Endodermal cell (in vitro differentiated cells): ENCODE measurements around the gene SEPHS2. TPM values are rescaled to one million over a fixed set of nuclear protein-coding genes. Genes with fewer than 3 reads are reported as not detected.

ENCODE experiments used
- DNase-seq: peaks from one replicate; pipeline ENCODE4 v3.0.0-alpha.2; 2017
- H3K27ac ChIP-seq: 2 replicates; pipeline ENCODE4 v1.5.1; 2013; ENCODE audit warnings: mild to moderate bottlenecking, low read depth, low read length, moderate library complexity
- H3K27me3 ChIP-seq: 2 replicates; pipeline ENCODE4 v1.6.1; 2013; ENCODE audit warnings: mild to moderate bottlenecking, low read length, moderate library complexity; ENCODE audit not compliant: insufficient read depth, control insufficient read depth, poor library complexity, severe bottlenecking
- H3K36me3 ChIP-seq: 2 replicates; pipeline ENCODE4 v1.7.0; 2013; ENCODE audit warnings: mild to moderate bottlenecking, low read length, moderate library complexity; ENCODE audit not compliant: control insufficient read depth, insufficient read depth
- H3K4me1 ChIP-seq: one replicate; pipeline ENCODE4 v1.7.0; 2013; ENCODE audit warnings: low read length; ENCODE audit not compliant: control insufficient read depth, insufficient read depth
- H3K4me3 ChIP-seq: 2 replicates; pipeline ENCODE4 v1.5.1; 2013; ENCODE audit warnings: mild to moderate bottlenecking, low read length, moderate library complexity
- H3K9ac ChIP-seq: 2 replicates; pipeline ENCODE4 v1.6.1; 2013; ENCODE audit warnings: mild to moderate bottlenecking, low read length, moderate library complexity; ENCODE audit not compliant: poor library complexity, severe bottlenecking; ENCODE audit errors: extremely low read depth
- H3K9me3 ChIP-seq: 2 replicates; pipeline ENCODE4 v1.6.1; 2013; ENCODE audit warnings: mild to moderate bottlenecking, low read length, moderate library complexity; ENCODE audit not compliant: control insufficient read depth
- H3K27ac Mint-ChIP-seq: 2 replicates; pipeline ENCODE4 v1.8.0; 2020; ENCODE audit warnings: mixed read lengths
- H3K27me3 Mint-ChIP-seq: 2 replicates; pipeline ENCODE4 v1.8.0; 2021; ENCODE audit warnings: mild to moderate bottlenecking, mixed read lengths; ENCODE audit not compliant: insufficient read depth
- H3K36me3 Mint-ChIP-seq: 2 replicates; pipeline ENCODE4 v1.8.0; 2020; ENCODE audit warnings: low read depth, mixed read lengths
- H3K4me1 Mint-ChIP-seq: 2 replicates; pipeline ENCODE4 v1.8.0; 2020; ENCODE audit warnings: mixed read lengths
- H3K4me3 Mint-ChIP-seq: 2 replicates; pipeline ENCODE4 v1.8.0; 2020; ENCODE audit warnings: mild to moderate bottlenecking, moderate library complexity, mixed read lengths
- H3K9me3 Mint-ChIP-seq: 2 replicates; pipeline ENCODE4 v1.8.0; 2020; ENCODE audit warnings: mild to moderate bottlenecking, mixed read lengths
- CTCF ChIP-seq: fragments of 200-600 bp; sonication (generic); conservative IDR thresholded peaks from 2 replicates; pipeline ENCODE4 v1.5.0; 2021; ENCODE audit warnings: antibody characterized with exemption, mild to moderate bottlenecking
- WGBS, 2 experiments: methylation state at CpG; one replicate each; pipeline versions ENCODE4 v1.1.5 to v1.1.7; 2013; ENCODE audit warnings: missing lambda C conversion rate in 2 of 2, mixed read lengths in 1 of 2; ENCODE audit not compliant: insufficient coverage in 1 of 2, insufficient read length in 1 of 2; 5-methylcytosine and 5-hydroxymethylcytosine counted together
- long read RNA-seq, 4 experiments: library from polyadenylated mRNA in 2 of 4; library from RNA in 1 of 4; library from capped mRNA in 1 of 4; stranded (forward) in 3 of 4; unstranded in 1 of 4; transcript quantifications; one replicate each; pipeline ENCODE4 v2.0.0, GENCODE V29; 2020 to 2021; ENCODE audit warnings: inconsistent platforms in 1 of 4
- polyA plus RNA-seq, 2 experiments: library from polyadenylated mRNA; stranded (reverse); fragments of 50-300 nt; gene quantifications; one replicate each; pipeline ENCODE4 v1.2.3, GENCODE V29; 2013
- total RNA-seq, 2 donors: library from RNA; stranded (reverse); fragmentation: NEBNext Ultra II Directional in 1 of 2; extraction: Animal tissue kit (Norgen Biotek cat#: 25700) in 1 of 2; gene quantifications; 2 replicates in 1 of 2; 3 replicates in 1 of 2; pipeline ENCODE4 v1.2.1, GENCODE V29; 2021

SEPHS2 gene
- total RNA-seq = 10 to 100 TPM; 35.7 to 37.5 TPM
- polyA plus RNA-seq (2013, experiment 1 of 2) = 25.1 TPM
- 23.7 TPM for polyA plus RNA-seq (2013, experiment 2 of 2)
- long read RNA-seq, experiment 1, transcript SEPHS2-201 (1 exons, 2,551 nt) = major isoform, 33 of 33 reads
- long read RNA-seq, experiment 1, partial matches to known transcripts = 0 of 33 reads
- long read RNA-seq, experiment 1, other reads (novel, unspliced or antisense) = 0 of 33 reads
- long read RNA-seq, experiment 2, transcript SEPHS2-201 (1 exons, 2,551 nt) = major isoform, 115 of 115 reads
- long read RNA-seq, experiment 2, partial matches to known transcripts = 0 of 115 reads
- long read RNA-seq, experiment 2, other reads (novel, unspliced or antisense) = 0 of 115 reads
- long read RNA-seq, experiment 3, transcript SEPHS2-201 (1 exons, 2,551 nt) = major isoform, 257 of 257 reads
- long read RNA-seq, experiment 3, partial matches to known transcripts = 0 of 257 reads
- long read RNA-seq, experiment 3, other reads (novel, unspliced or antisense) = 0 of 257 reads
- long read RNA-seq, experiment 4, transcript SEPHS2-201 (1 exons, 2,551 nt) = major isoform, 33 of 33 reads
- long read RNA-seq, experiment 4, partial matches to known transcripts = 0 of 33 reads
- long read RNA-seq, experiment 4, other reads (novel, unspliced or antisense) = 0 of 33 reads

GRCh38 chr16:30445408-30446202, at the start of gene SEPHS2:
SEPHS2 (minus strand) TSS chr16:30445874; CDS start chr16:30445727, 147 bp downstream.
- peaks cover 21% of the 10 kb centered on the region for H3K36me3 Mint-ChIP-seq
- 4% methylated on average over 53 to 59 of the region's 59 CpGs for WGBS, 2 experiments
- peaks cover 12% of the 10 kb centered on the region for H3K9me3 Mint-ChIP-seq
- Histone ChIP-seq H3K9me3 (peaks cover 9% of the 10 kb centered on the region), H3K27ac (peak within 1 kb of the TSS; percentile 75), H3K4me3 (peak within 1 kb of the TSS; percentile 82), H3K27me3 (no peaks in the 10 kb centered on the region), H3K36me3 (peaks cover 14% of the 10 kb centered on the region), H3K9ac (peak within 1 kb of the TSS; percentile 89), H3K4me1 (peaks cover 3% of the 10 kb centered on the region)
- peak; percentile 99 for DNase-seq
- peak within 1 kb of the TSS; percentile 91 for H3K27ac Mint-ChIP-seq
- peaks cover 5% of the 10 kb centered on the region for H3K4me1 Mint-ChIP-seq
- peak; percentile 63 for TF ChIP-seq CTCF
- H3K4me3 Mint-ChIP-seq = peak within 1 kb of the TSS; percentile 74
- peaks cover 13% of the 10 kb centered on the region for H3K27me3 Mint-ChIP-seq

- DNase-seq = no peak
- H3K36me3 ChIP-seq = no peaks in the 10 kb centered on the region
- H3K27ac Mint-ChIP-seq = no peak overlapping the region
- no peak overlapping the region for H3K4me3 ChIP-seq
- H3K9me3 Mint-ChIP-seq = no peaks in the 10 kb centered on the region
- no peaks in the 10 kb centered on the region for H3K36me3 Mint-ChIP-seq
- no peaks in the 10 kb centered on the region for H3K4me1 Mint-ChIP-seq
- no peak overlapping the region for H3K4me3 Mint-ChIP-seq
- no peak for TF ChIP-seq CTCF
- no peaks in the 10 kb centered on the region for H3K27me3 ChIP-seq
- H3K9me3 ChIP-seq = no peaks in the 10 kb centered on the region
- no peak overlapping the region for H3K27ac ChIP-seq
- WGBS, 2 experiments = 83% methylated on average over 10 to 12 of the region's 12 CpGs
- H3K27me3 Mint-ChIP-seq = peaks cover 9% of the 10 kb centered on the region
- H3K9ac ChIP-seq = no peak overlapping the region
- no peaks in the 10 kb centered on the region for H3K4me1 ChIP-seq
Measured at GRCh38 chr16:30494709-30495108, 49.0 kb upstream of the SEPHS2 start.

- TF ChIP-seq CTCF = no peak
- no peak for DNase-seq
- Histone ChIP-seq H3K9me3 (no peaks in the 10 kb centered on the region), H3K4me3 (no peak overlapping the region), H3K36me3 (no peaks in the 10 kb centered on the region), H3K27me3 (no peaks in the 10 kb centered on the region), H3K4me1 (no peaks in the 10 kb centered on the region), H3K27ac (no peak overlapping the region), H3K9ac (no peak overlapping the region)
- H3K27ac Mint-ChIP-seq = no peak overlapping the region
- H3K4me3 Mint-ChIP-seq = no peak overlapping the region
- peaks cover 9% of the 10 kb centered on the region for H3K27me3 Mint-ChIP-seq
- peaks cover 5% of the 10 kb centered on the region for H3K4me1 Mint-ChIP-seq
- H3K36me3 Mint-ChIP-seq = no peaks in the 10 kb centered on the region
- no peaks in the 10 kb centered on the region for H3K9me3 Mint-ChIP-seq
- 83 to 89% methylated on average over 8 to 11 of the region's 11 CpGs for WGBS, 2 experiments
Measured at GRCh38 chr16:30493941-30494488, 48.3 kb upstream of the SEPHS2 start.
